ENCODE results near the gene SLC6A7. TPM values are rescaled to one million over a fixed set of nuclear protein-coding genes. Genes with fewer than 3 reads are reported as not detected.

The SLC6A7 gene
- total and polyA plus RNA-seq, 7 donors = 0.46 to 10.8 (median 0.60) TPM; not detected in 4

DNA sequence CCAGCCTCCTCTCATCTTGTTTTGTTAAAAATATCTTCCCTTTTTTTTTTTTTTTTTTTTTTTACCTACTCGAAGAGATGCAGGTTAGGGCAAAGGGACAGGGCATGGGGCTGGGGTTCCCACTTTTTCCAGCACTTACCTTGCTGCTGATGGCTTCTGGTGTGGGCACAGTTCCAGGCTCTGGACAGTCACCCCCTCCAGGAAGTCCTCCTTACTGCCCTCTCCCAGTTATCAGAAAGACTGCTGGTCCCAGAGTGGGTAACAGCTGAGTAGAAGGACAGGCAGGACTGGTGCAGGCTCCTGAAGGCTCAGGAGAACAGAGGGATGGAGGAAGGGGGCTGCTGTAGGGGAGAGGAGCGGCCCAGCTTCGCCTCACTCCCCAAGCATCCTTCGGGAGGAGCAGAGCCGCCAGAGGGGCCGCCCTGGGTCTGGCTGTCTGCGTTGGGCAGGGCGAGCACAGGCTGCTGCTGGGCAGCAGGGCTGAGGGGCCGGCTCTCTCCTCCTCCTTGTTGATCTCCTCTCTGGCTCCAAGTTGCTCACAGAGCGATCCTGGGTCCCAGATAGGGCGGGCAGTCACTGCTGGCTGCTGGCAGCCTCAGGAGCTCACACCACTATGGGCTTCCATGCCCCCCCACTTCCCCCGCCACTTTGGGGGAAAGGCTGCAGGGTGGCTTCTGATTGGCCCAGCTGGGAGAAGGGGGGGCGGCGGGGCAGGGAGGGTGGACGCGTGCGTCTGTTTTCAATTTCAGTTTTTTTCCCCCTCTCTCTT lies 34.4 kb upstream of the SLC6A7 start, which contains the start of gene PDGFRB:
Gene PDGFRB (minus strand): TSS at position 588 of the 769 bp plus-strand sequence. CDS start 18,798 bp downstream, outside the sequence.
- Histone ChIP-seq H3K4me1 (peaks cover 0 to 54% (median 31%) of the 10 kb centered on the region in 4 donors), H3K9me3 (no peaks in the 10 kb centered on the region), H3K27me3 (no peaks in the 10 kb centered on the region), H3K4me3 (peak within 1 kb of the TSS; percentile 54 to 61 (median 57)), H3K27ac (peak within 1 kb of the TSS; percentile 84 to 92 (median 87)), H3K36me3 (peaks cover 0 to 7% (median 0%) of the 10 kb centered on the region in 4 donors)
- intact Hi-C loops (cut with DNase I) = loop anchor here (5.0 kb wide), 1 partner anchor 282 kb away; no protein-coding TSS in a partner anchor
- 28 to 73% methylated on average over 17 of the region's 17 CpGs for WGBS, 2 donors
- TF ChIP-seq EP300 (IDR thresholded peaks at IDR 0.05) (no peak), POLR2A (IDR thresholded peaks at IDR 0.05) (peak; percentile 73 to 78), POLR2AphosphoS5 (IDR thresholded peaks at IDR 0.05) (peak; percentile 75 to 92 (median 87))
- peak; percentile 98 for DNase-seq

- intact Hi-C loops (cut with DNase I) = loop anchor here (5.0 kb wide), 1 partner anchor 281 kb away; no protein-coding TSS in a partner anchor
- 23 to 74% methylated on average over 9 of the region's 9 CpGs for WGBS, 2 donors
- DNase-seq = no peak
- Histone ChIP-seq H3K27ac (peak overlapping the region; percentile 84 to 92 (median 87)), H3K9me3 (no peaks in the 10 kb centered on the region), H3K36me3 (peaks cover 0 to 7% (median 0%) of the 10 kb centered on the region in 4 donors), H3K4me3 (peak overlapping the region; percentile 54 to 61 (median 57)), H3K4me1 (peaks cover 0 to 49% (median 29%) of the 10 kb centered on the region in 4 donors), H3K27me3 (no peaks in the 10 kb centered on the region)
- TF ChIP-seq POLR2A (IDR thresholded peaks at IDR 0.05) (no peak), EP300 (IDR thresholded peaks at IDR 0.05) (no peak), CTCF (IDR thresholded peaks at IDR 0.05) (no peak), POLR2AphosphoS5 (IDR thresholded peaks at IDR 0.05) (no peak)
These were observed 33.9 kb upstream of the SLC6A7 start for GRCh38 chr5:150156027-150156368.

DNA sequence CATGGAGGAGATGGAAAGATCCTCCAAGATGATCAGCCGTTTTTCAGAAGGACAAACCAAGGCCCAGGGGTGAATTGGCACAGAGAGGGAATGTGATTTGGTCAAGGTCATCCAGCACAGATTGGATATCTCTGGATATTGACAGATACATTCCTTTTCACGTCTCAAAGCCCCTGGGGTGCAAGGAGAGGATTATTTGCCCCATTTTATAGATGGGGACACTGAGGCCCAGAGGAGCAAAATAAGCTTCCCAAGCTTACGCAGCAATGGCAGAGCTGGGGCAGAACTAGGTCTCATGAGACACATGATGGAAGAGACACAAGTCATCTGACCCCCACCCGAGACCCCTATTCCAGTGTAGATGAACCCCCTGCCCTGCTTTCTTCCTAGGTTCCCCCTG lies 33.3 kb upstream of the SLC6A7 start:
- DNase-seq = no peak
- intact Hi-C loops (cut with DNase I) = loop anchor here (5.0 kb wide), 1 partner anchor 281 kb away; no protein-coding TSS in a partner anchor
- Histone ChIP-seq H3K9me3 (no peaks in the 10 kb centered on the region), H3K27ac (peak overlapping the region; percentile 84 to 92 (median 87)), H3K4me1 (peaks cover 0 to 44% (median 29%) of the 10 kb centered on the region in 4 donors), H3K36me3 (peaks cover 0 to 7% (median 0%) of the 10 kb centered on the region in 4 donors), H3K27me3 (no peaks in the 10 kb centered on the region), H3K4me3 (peak overlapping the region in 2 of 4 donors; percentile 57 to 61)
- no peak for TF ChIP-seq CTCF (IDR thresholded peaks at IDR 0.05)
- no peak for TF ChIP-seq POLR2A (IDR thresholded peaks at IDR 0.05)
- no peak for TF ChIP-seq POLR2AphosphoS5 (IDR thresholded peaks at IDR 0.05)
- TF ChIP-seq EP300 (IDR thresholded peaks at IDR 0.05) = no peak
- WGBS, 2 donors = 86 to 89% methylated on average over 4 of the region's 4 CpGs

DNA sequence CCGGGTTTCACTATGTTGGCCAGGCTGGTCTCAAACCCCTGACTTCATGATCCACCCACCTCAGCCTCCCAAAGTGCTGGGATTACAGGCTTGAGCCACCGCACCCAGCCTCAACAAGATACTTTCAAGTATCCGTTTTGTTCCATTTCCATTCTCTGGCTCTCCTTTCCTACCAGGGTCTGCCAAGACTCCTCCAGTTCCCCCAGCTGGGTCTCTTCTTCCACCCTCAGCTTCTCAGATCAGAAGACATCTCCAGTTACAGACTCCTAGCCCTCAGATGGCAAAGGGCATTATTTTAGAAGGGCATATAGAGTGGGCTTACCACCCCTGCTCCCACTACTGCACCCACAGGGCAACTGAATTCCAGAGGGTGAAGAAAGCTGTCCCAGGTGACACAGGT lies 32.7 kb upstream of the SLC6A7 start:
- DNase-seq = no peak
- WGBS, 2 donors = 82 to 88% methylated on average over 3 of the region's 3 CpGs
- TF ChIP-seq CTCF (IDR thresholded peaks at IDR 0.05) (no peak), EP300 (IDR thresholded peaks at IDR 0.05) (no peak), POLR2AphosphoS5 (IDR thresholded peaks at IDR 0.05) (no peak), POLR2A (IDR thresholded peaks at IDR 0.05) (no peak)
- H3K4me3 ChIP-seq = no peak overlapping the region
- H3K9me3 ChIP-seq = no peaks in the 10 kb centered on the region
- peaks cover 0 to 42% (median 28%) of the 10 kb centered on the region in 4 donors for H3K4me1 ChIP-seq
- H3K27ac ChIP-seq = peak overlapping the region; percentile 84 to 92 (median 87)
- intact Hi-C loops (cut with DNase I) = loop anchor here (5.0 kb wide), 1 partner anchor 280 kb away; no protein-coding TSS in a partner anchor
- peaks cover 0 to 7% (median 0%) of the 10 kb centered on the region in 4 donors for H3K36me3 ChIP-seq
- no peaks in the 10 kb centered on the region for H3K27me3 ChIP-seq

All from sigmoid colon (tissue), 7 donors.